22Rv1 (cell line): ENCODE results near the gene UBE2E2.

ENCODE experiments used
- H3K27ac ChIP-seq: fragments of 450-650 bp; 2 replicates; pipeline ENCODE4 v1.5.1; 2017
- ZFX ChIP-seq: fragments of 450-650 bp; IDR thresholded peaks from 2 replicates; pipeline ENCODE4 v1.6.1; 2017; ENCODE audit warnings: antibody characterized with exemption, borderline replicate concordance
- TF ChIP-seq, protein P1 (sequence below): fragments of 450-650 bp; IDR thresholded peaks from 2 replicates; pipeline ENCODE4 v1.5.1; 2017; ENCODE audit warnings: mild to moderate bottlenecking

UBE2E2 gene

DNA sequence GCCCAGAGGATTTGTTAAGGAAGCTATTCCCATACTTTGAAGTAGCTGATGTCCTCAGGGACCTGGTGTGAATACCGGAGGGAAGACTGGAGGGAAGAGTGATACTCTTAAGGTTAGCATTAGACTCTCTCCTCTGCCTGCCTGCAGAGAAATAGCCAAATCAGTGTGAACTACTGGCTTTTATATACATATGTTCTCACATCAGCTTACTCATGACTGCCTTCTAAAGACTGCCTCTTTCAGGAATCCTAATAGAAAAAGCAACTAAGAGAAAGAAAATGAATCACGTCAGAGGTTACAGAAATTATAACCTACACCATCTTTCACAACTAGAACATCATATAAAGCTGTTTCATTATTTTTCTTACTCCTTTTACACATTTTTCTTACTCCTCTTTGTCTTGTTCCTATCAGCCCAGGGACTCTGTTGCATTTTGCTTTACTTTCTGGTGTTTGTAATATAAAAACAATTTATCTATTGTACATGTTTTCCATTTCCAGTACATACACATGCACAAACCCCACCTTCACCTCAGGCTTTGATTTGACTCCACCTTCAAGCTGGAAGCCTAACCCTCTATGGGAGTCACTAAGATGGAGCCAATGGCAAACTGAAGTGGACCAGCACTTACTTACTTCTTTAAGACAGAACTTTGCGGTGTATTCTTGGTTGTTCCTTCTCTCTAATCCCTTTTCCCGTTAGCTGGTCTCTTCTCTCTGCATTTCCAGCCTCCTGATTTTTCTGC is 345.0 kb downstream of the UBE2E2 start:
- no peak overlapping the region for H3K27ac ChIP-seq
- no peak for TF ChIP-seq ZFX
- TF ChIP-seq, protein P1, sequence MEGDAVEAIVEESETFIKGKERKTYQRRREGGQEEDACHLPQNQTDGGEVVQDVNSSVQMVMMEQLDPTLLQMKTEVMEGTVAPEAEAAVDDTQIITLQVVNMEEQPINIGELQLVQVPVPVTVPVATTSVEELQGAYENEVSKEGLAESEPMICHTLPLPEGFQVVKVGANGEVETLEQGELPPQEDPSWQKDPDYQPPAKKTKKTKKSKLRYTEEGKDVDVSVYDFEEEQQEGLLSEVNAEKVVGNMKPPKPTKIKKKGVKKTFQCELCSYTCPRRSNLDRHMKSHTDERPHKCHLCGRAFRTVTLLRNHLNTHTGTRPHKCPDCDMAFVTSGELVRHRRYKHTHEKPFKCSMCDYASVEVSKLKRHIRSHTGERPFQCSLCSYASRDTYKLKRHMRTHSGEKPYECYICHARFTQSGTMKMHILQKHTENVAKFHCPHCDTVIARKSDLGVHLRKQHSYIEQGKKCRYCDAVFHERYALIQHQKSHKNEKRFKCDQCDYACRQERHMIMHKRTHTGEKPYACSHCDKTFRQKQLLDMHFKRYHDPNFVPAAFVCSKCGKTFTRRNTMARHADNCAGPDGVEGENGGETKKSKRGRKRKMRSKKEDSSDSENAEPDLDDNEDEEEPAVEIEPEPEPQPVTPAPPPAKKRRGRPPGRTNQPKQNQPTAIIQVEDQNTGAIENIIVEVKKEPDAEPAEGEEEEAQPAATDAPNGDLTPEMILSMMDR: no peak

DNA sequence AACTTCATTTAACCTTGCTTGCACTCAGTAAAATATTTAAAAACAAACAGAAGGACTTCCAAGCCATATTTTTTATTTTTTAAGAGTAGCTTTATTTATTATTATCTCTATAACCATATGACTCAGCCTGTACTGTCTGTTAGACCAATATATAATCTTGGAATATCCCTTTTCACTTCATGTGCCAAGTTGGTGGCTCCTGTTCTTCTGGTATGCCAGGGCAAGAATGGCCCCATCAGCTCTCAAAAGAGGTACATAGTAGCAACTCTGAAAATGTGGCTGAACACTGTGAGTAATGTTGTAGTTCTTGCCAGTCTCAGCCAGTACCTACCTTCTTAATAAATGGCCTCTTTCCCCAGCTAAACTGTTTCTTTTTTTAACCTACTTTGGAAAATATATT is 345.6 kb downstream of the UBE2E2 start:
- no peak for TF ChIP-seq ZFX
- TF ChIP-seq, protein P1: no peak
- H3K27ac ChIP-seq: no peak overlapping the region

DNA sequence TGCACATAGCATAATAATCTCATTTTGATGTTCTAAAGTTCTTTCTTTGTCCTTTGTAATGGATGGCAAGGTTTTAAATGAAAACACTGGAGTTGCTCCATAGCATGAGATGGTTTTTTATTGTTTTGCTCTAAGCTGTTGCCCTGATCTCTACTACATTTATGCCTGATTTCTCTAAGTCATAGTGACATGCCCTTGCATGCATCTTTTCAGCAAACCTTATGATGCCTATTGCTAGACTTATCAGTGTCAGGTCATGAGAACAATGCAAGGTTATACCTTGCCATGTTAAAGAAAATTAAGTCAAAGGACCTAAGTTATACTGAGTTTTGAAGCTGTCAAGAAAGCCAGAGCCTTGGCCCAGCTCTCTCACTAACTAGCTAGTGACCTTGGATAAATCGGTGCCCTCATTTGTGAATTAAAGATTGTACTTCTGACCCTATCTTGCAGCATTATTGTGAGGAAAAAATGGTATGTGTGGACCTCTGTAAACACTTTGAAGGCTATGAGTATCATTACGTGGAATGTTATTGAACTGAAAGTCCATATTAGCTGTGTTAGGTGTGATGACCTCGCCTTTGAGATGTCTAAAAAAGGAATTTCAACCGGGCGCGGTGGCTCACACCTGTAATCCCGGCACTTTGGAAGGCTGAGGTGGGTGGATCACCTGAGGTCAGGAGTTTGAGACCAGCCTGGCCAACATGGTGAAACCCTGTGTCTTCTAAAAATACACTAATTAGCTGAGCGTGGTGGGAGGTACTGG is 346.2 kb downstream of the UBE2E2 start:
- no peak overlapping the region for H3K27ac ChIP-seq
- no peak for TF ChIP-seq ZFX
- TF ChIP-seq, protein P1: no peak

DNA sequence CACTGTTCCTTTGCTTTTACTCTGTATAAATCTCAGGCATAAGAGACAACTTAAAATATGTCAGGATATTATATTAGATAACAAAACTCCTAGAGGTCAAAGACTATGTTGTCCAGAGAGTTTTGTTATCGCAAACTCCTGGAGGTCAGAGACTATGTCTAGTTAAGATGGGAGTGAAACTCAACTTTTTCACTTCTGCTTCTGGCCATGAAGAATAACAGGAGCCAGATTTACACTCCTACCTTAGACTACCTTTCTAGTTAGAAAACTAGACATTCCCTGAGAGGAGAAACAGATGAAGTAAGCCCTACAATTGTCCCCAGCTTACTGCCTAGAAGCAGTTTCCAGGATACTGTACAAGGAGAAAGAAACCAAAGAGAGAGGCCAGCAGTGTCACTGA is 347.3 kb downstream of the UBE2E2 start:
- H3K27ac ChIP-seq: no peak overlapping the region
- TF ChIP-seq ZFX: no peak
- TF ChIP-seq, protein P1: no peak

DNA sequence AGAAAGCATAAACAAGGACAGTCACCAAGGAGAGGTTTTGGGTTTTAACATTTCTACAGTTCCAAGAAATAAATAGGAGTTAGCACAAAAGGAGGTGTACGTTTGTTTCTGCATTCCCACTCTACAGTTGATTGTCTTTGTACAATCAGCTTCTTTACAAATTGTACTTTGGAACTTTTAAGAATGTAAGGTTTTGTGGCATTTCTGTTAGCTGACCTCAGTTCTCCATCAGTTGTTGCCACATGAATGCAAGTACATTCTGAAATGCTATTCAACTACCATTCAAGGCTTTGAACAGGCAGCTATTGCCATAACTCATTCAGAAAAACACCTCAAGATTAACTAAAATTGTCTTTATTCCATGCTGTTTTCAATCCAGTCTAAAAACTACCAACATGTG is 349.4 kb downstream of the UBE2E2 start:
- H3K27ac ChIP-seq: no peak overlapping the region

DNA sequence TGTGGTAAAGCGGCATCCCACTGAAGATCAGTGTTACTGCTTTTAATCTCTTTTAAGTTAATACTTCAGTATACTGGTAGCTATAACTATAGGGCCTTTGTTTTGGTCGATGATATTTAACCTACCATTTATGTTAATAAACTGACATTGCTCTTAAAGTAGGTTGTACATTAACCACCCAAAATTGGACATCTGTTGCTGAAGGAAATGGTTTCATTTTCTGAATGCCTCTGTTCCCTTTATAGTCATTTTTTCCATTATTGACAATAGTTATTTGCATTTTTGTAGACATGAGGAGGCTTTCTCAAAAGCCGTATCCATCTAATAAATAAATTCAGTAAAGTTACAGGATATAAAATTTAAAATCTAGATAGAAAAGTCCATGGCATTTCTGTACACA is 350.2 kb downstream of the UBE2E2 start:
- H3K27ac ChIP-seq: no peak overlapping the region
- TF ChIP-seq, protein P1: no peak
- no peak for TF ChIP-seq ZFX

More for the DNA sequence above, 349.4 kb downstream of the UBE2E2 start:
- TF ChIP-seq, protein P1: no peak
